GM18499 (cell line): ENCODE data around the gene PTPN14.

Experiments
- ATAC-seq: cut with Tn5 transposase; IDR thresholded peaks from one replicate; pipeline ENCODE4 v1.9.1; 2021; ENCODE audit warnings: moderate number of reproducible peaks; ENCODE audit not compliant: insufficient read depth, unreplicated experiment

Gene PTPN14

DNA sequence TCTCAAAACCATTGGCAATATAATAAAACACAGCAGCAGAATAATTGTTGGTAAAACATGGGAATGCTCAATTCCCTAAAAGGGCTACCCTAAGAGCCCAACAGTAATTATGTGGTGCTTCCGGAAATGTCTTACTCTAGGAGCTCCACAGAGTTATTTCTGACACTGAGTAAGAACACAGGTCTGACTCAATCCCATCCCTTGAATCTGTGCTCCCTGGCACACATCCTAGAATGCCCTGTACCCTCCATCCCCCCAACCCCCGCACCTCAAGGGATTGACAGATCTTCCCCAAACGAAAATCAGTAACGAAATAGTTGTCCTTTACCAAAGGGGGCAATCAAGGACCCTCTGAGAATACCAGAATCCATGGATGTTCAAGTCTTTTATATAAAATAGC lies 198.6 kb downstream of the PTPN14 start:
- ATAC-seq: no peak

DNA sequence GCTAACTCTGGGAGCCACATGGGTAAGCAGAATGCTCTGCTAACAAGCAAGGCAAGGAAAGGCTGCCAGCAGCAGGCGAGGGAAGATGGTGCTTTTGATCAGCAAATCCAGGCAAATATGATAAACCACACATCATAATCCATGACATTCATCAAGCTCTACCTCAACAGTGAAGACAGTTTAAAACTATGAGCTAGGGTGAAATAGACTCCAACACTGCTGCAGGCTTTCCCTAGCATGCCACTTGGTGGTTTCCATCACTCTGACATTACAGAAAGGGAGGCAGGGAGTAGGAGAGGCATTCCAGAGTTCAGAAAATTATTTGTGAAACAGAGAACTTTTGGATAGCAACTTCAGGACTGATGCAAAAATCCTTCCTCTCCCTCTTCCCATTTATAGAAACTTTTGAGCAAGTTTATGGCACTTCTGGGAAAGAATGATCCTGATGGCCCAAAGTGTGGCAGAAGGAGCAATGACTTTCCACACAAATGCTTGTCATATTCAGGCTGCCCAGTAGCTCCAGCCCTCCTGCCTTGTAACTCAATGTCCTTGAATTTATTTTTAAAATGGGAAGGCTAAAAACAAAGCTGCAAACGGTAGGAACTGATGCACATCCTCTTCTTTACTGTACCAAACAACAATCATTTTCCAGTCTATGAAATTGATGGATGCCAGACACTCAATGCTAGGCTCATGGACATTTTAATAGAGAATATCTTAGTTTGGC lies 199.7 kb downstream of the PTPN14 start:
- ATAC-seq: no peak

DNA sequence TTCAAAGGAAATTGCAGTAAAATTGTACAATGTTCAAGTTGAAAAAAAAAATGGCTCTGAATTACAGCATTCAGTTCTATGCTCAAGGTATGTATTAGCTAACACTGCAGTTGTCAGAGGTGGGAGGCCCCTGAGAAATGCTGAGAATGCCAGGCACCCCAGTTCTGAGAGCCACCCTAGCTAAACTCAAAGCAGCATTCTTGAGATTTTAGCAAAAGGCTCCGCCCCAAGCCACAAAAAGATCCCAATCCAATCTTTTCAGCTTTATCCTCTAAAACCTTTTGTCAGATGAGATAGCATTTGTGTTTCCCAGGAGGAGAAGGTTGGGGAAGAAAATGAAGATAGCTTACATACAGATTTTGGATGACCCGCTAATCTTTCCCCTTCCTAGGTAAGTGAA lies 201.6 kb downstream of the PTPN14 start:
- ATAC-seq: no peak

DNA sequence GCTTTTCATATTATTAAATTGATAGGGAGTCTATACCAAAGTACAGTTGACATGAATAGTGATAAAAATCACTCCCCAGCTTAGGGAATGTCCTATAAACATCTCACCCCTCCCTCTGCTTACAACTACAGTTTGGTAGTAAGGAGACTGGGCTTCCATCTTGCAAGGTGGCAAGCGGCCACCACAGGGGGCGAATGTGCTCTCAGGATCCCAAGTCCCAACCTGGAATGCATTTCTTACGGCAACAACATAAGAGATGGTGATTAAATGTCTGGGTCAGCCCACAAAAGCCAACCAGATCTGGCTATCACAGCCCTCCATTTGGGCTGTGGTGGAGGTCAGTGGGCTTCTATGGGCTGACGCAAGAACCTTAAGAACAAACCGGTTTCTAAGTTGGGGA lies 202.4 kb downstream of the PTPN14 start:
- no peak for ATAC-seq

DNA sequence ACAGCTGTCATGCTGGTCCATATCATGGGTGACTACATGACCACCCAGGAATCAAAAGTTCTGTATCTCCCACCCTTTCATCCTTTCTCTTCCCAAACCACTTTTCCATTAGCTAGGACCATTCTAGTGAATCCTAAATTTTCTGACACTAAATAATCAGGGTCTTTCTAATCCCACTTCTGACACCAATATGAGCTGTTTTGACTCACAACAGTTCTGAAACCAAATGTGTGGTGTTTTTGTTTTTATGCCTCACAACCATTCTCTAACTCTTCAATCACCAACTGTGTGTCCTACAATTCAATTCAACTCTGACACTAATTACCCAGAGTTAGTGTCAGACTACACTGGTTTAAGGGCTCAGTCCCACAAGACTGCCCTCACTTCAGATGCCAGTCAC lies 206.5 kb downstream of the PTPN14 start:
- ATAC-seq: no peak

DNA sequence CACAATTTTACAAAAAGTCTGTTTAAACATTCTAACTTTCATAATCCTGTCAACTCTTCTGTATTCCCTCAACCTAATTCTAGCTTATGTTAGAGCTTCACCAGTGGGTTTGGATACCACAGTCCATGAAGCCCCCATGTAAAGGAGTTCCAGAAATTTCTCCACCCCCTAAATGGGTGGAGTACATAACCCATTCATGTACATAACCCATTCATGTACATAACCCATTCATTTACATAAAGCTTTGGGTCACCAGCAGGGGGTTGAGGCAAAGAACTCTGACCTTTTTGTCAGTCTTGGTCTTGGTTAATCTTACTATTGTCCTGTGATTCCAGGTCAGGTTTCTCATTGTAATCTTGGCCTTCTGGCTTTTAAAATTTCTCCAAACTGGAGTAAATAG lies 208.9 kb downstream of the PTPN14 start:
- no peak for ATAC-seq

DNA sequence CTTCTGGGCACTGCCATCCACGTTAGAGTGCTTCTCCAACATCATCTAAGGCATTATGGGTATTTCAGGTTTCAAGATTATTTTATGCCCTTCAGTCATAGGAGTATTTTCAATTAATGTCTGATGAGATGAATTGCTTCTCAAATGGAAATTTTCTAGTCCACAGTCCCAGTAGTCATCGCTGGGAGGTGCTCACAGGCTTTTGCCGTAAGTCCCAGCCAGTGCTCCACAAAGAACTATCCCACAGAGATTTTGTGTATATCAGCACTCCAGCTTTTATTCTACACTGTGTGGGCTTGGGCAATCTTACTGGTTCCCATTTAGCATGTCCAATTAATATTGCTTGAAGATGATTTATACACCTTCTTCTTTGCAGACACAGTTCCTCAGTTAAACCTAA lies 209.5 kb downstream of the PTPN14 start:
- ATAC-seq: no peak

DNA sequence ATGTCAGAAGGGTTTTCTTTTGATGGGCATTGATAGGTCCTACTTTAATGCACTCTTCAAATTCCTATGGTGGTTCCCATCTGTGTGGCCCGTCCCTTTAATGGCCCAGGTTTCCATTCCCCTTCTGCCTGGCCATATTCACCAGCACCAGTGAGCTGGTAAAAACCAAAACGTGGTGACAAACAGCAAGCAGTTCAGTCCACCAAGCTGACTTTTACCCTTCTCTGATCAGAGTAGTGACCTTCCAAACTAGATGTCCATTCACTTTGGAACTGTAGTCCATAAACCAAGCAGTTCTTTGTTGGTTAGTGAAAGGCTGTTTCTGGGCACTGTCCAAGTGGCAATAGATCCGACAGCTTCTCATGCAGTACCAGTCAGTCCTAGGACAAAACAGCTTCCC lies 209.9 kb downstream of the PTPN14 start:
- no peak for ATAC-seq

DNA sequence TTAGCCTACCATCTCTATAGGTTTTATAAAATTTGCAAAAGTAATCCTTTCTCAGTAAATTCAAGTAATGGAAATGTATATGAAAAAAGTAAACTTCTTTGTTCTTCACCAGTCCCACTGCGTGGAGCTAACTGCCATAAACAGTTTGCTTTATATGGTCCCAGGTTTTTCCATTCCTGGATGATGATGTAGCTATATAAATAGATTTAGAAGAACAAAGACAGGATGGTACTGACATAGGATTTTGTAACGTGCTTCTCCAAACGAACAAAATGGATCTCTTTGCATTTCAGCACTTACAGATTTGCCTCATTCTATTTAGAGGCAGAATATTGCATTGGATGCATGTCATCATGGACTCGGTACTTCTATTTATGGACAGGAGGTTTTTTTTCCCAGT lies 213.2 kb downstream of the PTPN14 start:
- ATAC-seq: no peak

DNA sequence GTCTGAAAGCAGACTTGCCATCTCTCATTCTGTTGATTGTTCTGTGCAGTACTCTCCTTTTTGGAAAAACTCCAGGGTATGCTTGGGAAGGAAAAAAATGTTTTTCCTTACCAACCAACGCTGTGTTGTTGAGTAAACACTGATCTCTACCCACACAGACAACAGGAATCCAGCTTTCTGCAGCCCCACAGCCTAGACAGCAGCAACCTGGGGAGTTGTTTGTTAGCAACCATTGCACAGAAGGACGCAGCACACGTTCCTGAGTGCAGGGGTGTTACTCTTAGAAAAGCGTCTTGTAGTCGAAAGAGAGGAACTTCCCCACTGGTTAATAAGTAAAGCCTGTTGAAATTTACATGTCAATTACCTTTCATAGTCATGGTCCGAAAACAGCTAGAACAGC lies 213.9 kb downstream of the PTPN14 start:
- no peak for ATAC-seq

DNA sequence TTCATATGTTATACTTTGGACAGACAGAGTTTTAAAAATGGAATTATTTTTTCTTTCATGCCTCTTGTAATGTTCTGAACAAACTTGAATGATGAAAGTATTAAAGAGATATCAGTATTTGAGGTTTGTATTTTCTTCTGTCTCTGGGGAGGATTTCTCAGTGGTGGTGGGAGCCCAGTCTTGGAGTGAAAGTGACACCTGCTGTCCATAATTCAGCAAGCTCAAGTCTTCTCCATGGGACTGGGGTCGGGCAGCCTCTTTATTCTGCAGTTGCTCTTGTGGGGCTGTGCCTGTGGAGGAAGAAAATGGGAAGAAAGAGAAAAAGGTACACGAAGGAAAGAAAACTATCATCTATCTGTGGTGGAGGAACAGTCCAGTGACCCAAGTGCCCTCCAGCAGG lies 214.4 kb downstream of the PTPN14 start:
- no peak for ATAC-seq

DNA sequence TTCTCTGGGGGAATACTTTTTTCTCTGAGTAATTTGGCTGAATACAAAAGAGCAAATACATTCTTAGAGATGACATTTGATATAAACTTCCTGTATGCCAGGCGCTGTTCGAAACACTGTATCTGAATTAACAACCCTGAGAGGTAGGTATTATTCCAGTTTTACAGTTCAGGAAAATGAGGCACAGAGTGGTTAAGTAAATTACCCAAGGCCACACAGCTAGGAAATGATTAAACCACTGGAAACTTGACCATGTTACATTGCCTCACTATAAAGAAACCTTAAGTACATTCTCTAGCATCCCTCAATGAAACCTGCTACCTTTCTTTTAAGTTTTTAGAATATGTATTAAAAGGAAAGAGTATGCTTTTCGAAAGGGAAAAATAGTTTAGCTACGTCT lies 215.8 kb downstream of the PTPN14 start:
- no peak for ATAC-seq

DNA sequence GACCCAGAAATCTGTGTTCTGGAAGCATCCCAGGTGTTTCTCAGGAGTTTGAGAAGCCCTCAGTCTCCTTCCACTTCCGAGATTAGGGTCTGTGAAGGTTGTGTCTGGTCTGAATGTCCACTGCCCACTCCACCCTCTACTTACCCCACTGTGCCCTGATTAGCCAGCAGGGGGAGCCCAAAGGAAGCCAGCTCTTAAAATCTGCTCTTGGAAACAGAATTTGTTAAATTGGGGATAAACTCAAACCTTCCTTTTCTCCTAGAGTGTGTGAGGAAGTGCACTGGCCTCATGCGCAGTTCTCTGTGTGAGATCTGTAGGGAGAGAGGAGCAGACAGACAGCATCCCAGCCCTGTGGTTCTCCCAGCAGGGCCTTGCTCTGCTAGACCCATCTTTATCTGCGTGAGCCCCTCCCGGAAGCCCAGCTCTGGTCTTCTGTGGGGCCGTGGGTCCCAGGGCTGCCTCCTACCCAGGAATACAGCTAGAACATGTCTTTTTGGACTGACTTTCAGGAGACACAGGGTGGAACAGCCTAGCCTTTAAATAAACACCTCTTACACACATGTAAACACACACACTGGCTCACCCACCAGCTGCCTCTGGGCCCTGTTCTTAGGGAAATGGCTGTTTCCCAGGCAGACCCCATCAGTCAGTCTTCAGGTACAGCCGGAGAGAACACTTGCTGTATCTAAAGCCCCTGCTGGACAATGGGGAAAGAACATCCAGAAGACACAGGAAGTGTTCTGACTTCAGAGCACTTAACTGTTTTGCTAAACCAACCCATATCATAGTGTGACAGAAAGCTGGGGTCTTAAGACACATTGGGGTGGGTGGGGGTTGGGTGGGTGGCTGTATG lies 218.2 kb downstream of the PTPN14 start:
- no peak for ATAC-seq

DNA sequence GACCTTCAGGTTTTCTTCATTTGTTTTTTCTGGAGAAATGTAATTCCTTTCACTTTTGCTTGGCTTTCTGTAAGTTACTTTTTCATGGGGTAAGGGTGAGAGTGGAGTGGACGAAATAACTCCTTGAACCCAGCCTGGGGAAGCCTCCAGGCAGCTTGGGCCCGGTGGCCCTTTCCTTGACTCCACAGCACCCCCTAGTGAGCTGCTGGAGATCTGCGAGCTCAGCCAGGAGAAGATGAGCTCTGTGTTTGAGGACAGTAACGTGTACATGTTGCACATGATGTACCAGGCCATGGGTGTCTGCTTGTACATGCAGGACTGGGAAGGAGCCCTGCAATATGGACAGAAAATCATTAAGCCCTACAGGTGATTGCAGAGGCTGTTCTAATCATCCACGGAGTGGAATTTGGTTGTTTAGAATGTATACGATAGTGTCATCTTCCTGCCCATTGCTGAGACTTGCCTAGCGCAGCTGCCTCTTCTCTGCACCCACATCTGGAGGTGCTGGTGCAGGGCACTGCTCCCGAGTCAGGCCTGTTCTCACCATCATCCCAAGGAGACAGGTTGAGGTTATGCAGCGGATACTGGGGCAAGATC lies 219.5 kb downstream of the PTPN14 start:
- ATAC-seq: no peak

DNA sequence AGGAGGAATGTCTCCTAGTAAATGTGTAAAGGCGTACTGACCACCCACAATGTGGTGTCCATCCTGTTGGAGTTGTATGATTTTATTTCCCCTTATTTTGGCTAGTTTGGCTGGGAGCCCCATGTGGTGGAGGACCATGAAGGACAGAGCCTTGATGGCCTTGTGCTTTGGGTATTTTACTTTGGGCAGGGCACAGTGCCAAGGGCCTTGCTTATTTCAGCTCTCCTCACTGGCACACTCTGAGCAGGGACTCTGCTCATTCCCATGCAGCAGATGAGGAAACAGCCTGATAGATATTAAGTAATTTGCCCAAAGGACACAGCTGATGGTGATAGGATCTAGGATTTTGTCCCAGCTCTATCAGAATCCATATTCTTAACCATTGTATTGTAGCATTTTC lies 220.2 kb downstream of the PTPN14 start:
- ATAC-seq: no peak

DNA sequence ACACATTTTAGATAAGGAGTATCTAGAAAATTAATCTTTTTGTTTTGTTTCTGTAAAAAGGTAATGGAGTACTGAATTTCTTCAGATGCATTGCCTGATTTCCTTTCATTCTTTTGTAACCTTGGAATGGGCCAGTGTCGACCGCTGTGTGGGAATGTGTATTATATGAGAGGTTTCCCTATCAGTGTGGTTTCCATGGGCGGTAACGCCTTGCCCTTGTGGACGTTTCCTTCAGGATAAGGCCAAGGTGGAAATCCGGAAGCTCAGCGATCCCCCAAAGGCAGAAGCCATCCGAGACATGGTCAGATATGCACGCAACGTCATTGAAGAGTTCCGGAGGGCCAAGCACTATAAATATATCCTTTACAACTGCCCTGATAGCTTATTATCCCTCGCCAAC lies 220.7 kb downstream of the PTPN14 start:
- no peak for ATAC-seq

DNA sequence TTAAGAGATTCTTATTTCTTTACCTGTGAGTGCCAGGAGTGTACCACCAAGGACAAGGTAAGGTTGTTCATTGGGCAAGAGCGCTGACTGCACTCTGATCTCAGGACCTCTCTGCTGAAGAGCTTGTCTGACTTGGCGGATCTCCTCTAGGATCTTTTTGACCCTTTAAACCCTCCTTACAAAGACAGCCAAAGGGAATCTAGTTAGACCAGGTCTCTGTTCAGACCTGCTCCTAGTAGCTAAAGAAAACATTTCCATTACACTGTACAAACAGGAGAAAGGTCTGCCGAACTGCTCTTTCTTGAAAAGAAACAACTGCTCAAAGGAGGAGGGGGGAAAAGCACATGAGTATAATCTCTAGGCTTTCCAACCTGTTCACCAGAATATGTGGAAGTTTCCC lies 221.2 kb downstream of the PTPN14 start:
- no peak for ATAC-seq

DNA sequence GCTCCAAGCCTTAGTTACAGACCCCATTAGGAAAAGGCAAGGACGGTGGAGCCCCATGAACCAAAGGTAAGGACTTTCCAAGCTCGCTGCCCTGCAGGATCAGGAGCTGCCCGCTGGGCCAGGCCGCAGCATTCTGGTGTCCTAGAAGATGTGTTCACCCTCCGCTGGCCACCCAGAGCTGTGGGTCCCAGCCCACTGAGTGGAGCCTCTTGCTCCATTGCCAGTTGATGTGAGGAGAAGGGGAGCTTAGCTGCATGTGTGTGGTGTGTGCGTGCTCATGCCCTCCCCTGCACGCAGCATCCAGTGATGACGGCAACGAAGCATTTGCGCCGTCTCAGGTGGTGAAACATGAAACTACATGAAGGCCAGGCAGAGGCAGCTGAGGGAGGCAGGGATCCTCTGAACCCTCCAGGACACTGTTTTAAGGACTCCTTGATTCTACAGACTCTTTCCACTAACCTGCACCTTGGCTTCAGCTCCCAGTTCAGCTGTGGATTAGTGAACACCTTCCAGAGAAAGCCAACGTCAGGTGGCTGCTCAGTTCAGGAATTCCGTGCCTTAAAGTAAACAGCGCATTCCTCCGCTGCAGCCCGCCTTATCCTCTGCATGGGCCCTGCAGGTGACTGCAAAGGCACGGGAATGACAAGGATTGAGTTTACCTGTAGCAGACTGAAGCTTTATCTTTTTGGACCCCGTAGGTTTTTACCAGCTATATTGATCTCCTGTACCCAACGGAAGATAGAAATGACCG lies 221.8 kb downstream of the PTPN14 start:
- ATAC-seq: no peak

DNA sequence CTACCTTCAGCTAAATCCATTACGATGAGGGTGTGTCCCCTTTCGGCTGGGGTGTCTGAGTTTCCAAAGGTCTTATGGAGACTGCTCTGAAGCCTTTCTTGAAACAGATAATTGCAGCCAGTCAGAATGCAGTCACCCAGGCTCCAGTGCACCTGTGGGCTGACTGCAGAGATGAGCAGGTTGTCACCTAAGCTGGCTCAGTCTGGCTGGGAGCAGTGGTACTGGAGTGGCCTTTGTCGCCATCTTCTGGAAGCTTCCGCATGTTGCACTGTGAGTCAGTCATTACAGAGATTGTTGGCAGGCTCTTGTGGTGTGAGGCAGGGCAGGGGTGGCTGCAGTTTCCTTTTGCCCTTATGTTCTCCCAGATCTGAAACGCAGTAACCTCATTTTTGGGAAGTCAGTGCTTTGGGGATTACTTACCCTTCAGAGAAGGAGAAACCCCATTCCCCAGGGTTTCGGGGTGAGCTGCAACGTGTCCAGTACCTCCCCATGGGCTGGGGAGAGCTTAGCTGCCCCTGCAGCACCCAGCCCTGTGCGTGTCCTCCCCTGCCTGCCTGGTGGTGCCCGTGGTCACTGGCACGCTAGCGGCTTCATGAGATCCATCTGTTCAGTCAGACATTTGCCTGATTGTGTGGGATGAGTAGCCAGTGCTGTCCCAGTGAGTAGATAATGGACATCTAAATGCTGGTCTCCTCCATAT lies 222.5 kb downstream of the PTPN14 start:
- ATAC-seq: peak; percentile 84

DNA sequence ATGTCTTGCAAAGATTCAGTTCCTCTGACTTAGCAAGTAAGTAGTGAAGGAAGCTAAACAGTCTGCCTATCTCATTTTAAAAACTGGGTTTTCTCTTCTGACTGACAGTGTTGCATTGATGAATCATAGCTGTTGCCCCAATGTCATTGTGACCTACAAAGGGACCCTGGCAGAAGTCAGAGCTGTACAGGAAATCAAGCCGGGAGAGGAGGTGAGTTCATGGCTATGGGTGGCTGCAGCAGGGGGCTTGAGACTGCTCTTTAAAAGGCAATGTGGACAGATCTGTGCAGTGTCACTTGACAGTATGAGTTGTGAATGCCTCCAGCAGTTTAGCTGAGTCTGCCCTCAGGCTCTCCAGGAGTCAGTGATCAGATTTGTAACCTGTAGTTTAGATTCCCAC lies 223.9 kb downstream of the PTPN14 start:
- no peak for ATAC-seq
